HG02852 (cell line): Measurements from ENCODE around the gene DUS1L.
"Not testable (repeated sequence)": the region's sequence is repeated elsewhere in the genome, so short reads cannot be mapped to it uniquely, and the experiment has no call there.

ENCODE experiments used
- ATAC-seq: cut with Tn5 transposase; IDR thresholded peaks from one replicate; pipeline ENCODE4 v1.9.1; 2021; ENCODE audit warnings: mild to moderate bottlenecking, moderate library complexity; ENCODE audit not compliant: unreplicated experiment

The DUS1L gene

GRCh38 chr17:82046903-82047302 is 18.7 kb downstream of the DUS1L start:
- no peak for ATAC-seq

GRCh38 chr17:82045936-82046484 is 19.6 kb downstream of the DUS1L start:
- no peak for ATAC-seq

- ATAC-seq, result no peak
Observed at GRCh38 chr17:82043507-82043906, 22.1 kb downstream of the DUS1L start.

GRCh38 chr17:82042649-82043048 is 23.0 kb downstream of the DUS1L start:
- ATAC-seq, result no peak

GRCh38 chr17:82041144-82041814 is 24.3 kb downstream of the DUS1L start:
- ATAC-seq, result no peak

GRCh38 chr17:82039695-82040299 is 25.8 kb downstream of the DUS1L start:
- no peak for ATAC-seq

- not testable (repeated sequence) for ATAC-seq
Observed at GRCh38 chr17:82038796-82039409, 26.7 kb downstream of the DUS1L start.

GRCh38 chr17:82037889-82038195 is 27.8 kb downstream of the DUS1L start:
- ATAC-seq, result no peak

- peak; percentile 88 for ATAC-seq
Observed at GRCh38 chr17:82037092-82037888, 28.3 kb downstream of the DUS1L start, which contains the start of gene DCXR. TSS of gene DCXR (minus strand) at chr17:82037697. CDS start at chr17:82037682, 15 bp downstream.

- ATAC-seq, result no peak
Observed at GRCh38 chr17:82036634-82037091, 28.9 kb downstream of the DUS1L start.

GRCh38 chr17:82035956-82036633 is 29.5 kb downstream of the DUS1L start:
- no peak for ATAC-seq

GRCh38 chr17:82035488-82035887 is 30.1 kb downstream of the DUS1L start:
- no peak for ATAC-seq

GRCh38 chr17:82034371-82035011 is 31.1 kb downstream of the DUS1L start:
- ATAC-seq, result no peak

GRCh38 chr17:82033359-82034085 is 32.1 kb downstream of the DUS1L start:
- no peak for ATAC-seq

- no peak for ATAC-seq
Observed at GRCh38 chr17:82031885-82032627, 33.5 kb downstream of the DUS1L start.

GRCh38 chr17:82031303-82031884 is 34.2 kb downstream of the DUS1L start, which contains the start of gene RAC3:
TSS of gene RAC3 (plus strand) at chr17:82031678. CDS start at chr17:82031762, 84 bp downstream.
- ATAC-seq, result no peak

- peak; percentile 42 for ATAC-seq
Observed at GRCh38 chr17:82030470-82031302, 34.9 kb downstream of the DUS1L start.
